GDM1 (cell line): Measurements from ENCODE around the gene SLC24A4.
A peak's percentile ranks its signal among the peaks of the same experiment; 100 is the strongest.

Source experiments
- DNase-seq: peaks from one replicate; lab custom pipeline; 2025; lab: John Stamatoyannopoulos, UW

The SLC24A4 gene

GRCh38 chr14:92546347-92547053 is 223.5 kb downstream of the SLC24A4 start:
- DNase-seq: no peak

GRCh38 chr14:92549105-92549858 is 226.3 kb downstream of the SLC24A4 start:
- no peak for DNase-seq

GRCh38 chr14:92549859-92550230 is 226.9 kb downstream of the SLC24A4 start:
- peak; percentile 11 for DNase-seq
